Measurements from ENCODE around the gene PTP4A2.

The PTP4A2 gene

DNA sequence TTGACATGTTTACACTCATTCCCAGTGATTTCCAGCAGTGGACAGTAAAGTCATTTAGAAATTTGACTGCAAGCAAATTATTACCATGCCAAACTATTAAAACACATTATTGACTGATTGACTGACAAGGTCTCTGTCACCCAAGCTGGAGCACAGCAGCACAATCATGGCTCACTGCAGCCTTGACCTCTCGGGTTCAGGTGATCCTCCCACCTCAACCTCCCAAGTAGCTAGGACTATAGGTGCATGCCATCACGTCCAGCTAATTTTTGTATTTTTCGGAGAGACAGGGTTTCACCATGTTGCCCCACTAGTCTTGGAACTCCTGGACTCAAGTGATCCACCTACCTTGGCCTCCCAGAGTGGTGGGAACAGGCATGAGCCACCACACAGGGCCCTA lies 24.2 kb downstream of the PTP4A2 start:
- H3K4me1 ChIP-seq (ENCODE audit: insufficient read depth, low read length): no peaks in the 10 kb centered on the region
- no peak overlapping the region for H3K27ac ChIP-seq (ENCODE audit: low read depth, low read length)
- H3K27me3 ChIP-seq (ENCODE audit: control insufficient read depth in 1 of 2, insufficient read depth in 2 of 2, low read length in 2 of 2): no peaks in the 10 kb centered on the region
- peaks cover 32% of the 10 kb centered on the region for H3K36me3 ChIP-seq (ENCODE audit: insufficient read depth, low read length)
- H3K9me3 ChIP-seq (ENCODE audit: low read length): no peaks in the 10 kb centered on the region
- H3K9ac ChIP-seq (ENCODE audit: low read length): no peak overlapping the region
- H3K4me3 ChIP-seq (ENCODE audit: low read depth in 1 of 2, low read length in 2 of 2): no peak overlapping the region

DNA sequence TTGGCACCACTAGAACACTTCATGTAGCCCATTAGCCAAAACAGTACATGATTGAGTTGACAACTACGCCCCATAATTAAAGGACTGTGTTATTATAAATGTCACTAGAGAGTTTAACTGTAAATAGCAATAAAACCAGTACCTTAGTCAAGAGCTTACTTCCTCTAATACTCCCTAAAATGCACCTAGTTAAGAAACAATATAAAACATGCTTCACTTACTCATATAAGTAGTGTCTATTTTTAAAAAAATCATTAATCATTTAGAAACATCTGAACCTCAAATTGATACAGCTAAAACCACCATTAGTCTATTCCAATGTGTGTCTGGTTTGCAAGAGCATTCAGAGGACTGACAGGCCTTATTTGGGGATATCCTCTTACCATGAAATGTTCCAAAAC lies 25.3 kb downstream of the PTP4A2 start:
- H3K27me3 ChIP-seq (ENCODE audit: control insufficient read depth in 1 of 2, insufficient read depth in 2 of 2, low read length in 2 of 2): no peaks in the 10 kb centered on the region
- no peak overlapping the region for H3K27ac ChIP-seq (ENCODE audit: low read depth, low read length)
- H3K9ac ChIP-seq (ENCODE audit: low read length): no peak overlapping the region
- H3K4me3 ChIP-seq (ENCODE audit: low read depth in 1 of 2, low read length in 2 of 2): no peak overlapping the region
- peaks cover 34% of the 10 kb centered on the region for H3K36me3 ChIP-seq (ENCODE audit: insufficient read depth, low read length)
- H3K4me1 ChIP-seq (ENCODE audit: insufficient read depth, low read length): no peaks in the 10 kb centered on the region
- H3K9me3 ChIP-seq (ENCODE audit: low read length): no peaks in the 10 kb centered on the region

- H3K4me1 ChIP-seq (ENCODE audit: insufficient read depth, low read length): no peaks in the 10 kb centered on the region
- H3K9ac ChIP-seq (ENCODE audit: low read length): no peak overlapping the region
- H3K4me3 ChIP-seq (ENCODE audit: low read depth in 1 of 2, low read length in 2 of 2): no peak overlapping the region
- no peaks in the 10 kb centered on the region for H3K9me3 ChIP-seq (ENCODE audit: low read length)
- H3K27ac ChIP-seq (ENCODE audit: low read depth, low read length): no peak overlapping the region
- peaks cover 38% of the 10 kb centered on the region for H3K36me3 ChIP-seq (ENCODE audit: insufficient read depth, low read length)
- no peaks in the 10 kb centered on the region for H3K27me3 ChIP-seq (ENCODE audit: control insufficient read depth in 1 of 2, insufficient read depth in 2 of 2, low read length in 2 of 2)
These were observed 26.0 kb downstream of the PTP4A2 start for GRCh38 chr1:31911994-31912780.

DNA sequence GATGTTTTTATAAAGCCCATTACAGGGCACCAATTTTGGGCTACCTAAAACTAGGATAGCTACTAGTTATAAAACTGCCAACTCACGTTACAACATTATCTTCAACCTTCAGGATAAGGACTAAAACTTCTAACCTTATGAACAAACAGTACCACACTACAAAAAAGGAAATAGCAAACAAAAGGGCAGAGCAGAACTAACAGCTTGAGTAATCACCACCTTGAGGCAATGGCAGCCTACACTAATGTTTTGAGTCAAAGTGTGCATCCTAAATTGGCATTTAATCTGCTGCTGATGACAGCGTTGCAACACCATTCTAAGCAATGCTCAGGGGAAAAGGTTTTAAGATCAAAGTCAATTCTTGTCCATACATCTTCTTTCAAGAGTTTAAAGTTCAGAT lies 27.2 kb downstream of the PTP4A2 start:
- H3K9ac ChIP-seq (ENCODE audit: low read length): no peak overlapping the region
- H3K9me3 ChIP-seq (ENCODE audit: low read length): no peaks in the 10 kb centered on the region
- H3K36me3 ChIP-seq (ENCODE audit: insufficient read depth, low read length): peaks cover 47% of the 10 kb centered on the region
- no peaks in the 10 kb centered on the region for H3K27me3 ChIP-seq (ENCODE audit: control insufficient read depth in 1 of 2, insufficient read depth in 2 of 2, low read length in 2 of 2)
- no peaks in the 10 kb centered on the region for H3K4me1 ChIP-seq (ENCODE audit: insufficient read depth, low read length)
- H3K4me3 ChIP-seq (ENCODE audit: low read depth in 1 of 2, low read length in 2 of 2): no peak overlapping the region
- no peak overlapping the region for H3K27ac ChIP-seq (ENCODE audit: low read depth, low read length)

DNA sequence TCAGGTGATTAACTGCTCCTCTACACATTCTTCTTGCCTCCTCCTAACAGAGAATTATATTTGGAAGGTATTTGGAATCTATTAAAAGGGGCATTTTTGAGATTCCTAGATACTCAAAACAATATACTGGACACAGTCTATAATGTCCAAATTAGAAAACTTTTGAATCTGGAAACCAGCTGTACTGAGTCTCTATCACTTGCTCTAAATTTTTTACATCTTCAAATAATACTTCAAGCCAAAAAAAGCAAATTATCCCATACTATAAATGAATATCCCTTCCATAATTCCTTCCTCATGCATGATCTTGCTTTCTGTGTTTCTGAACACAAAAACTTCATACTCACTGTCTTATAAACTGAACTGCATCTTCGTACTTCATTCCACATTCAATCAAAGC lies 28.5 kb downstream of the PTP4A2 start:
- H3K27ac ChIP-seq (ENCODE audit: low read depth, low read length): no peak overlapping the region
- H3K36me3 ChIP-seq (ENCODE audit: insufficient read depth, low read length): peaks cover 44% of the 10 kb centered on the region
- H3K9ac ChIP-seq (ENCODE audit: low read length): no peak overlapping the region
- H3K4me1 ChIP-seq (ENCODE audit: insufficient read depth, low read length): no peaks in the 10 kb centered on the region
- no peak overlapping the region for H3K4me3 ChIP-seq (ENCODE audit: low read depth in 1 of 2, low read length in 2 of 2)
- H3K9me3 ChIP-seq (ENCODE audit: low read length): no peaks in the 10 kb centered on the region
- H3K27me3 ChIP-seq (ENCODE audit: control insufficient read depth in 1 of 2, insufficient read depth in 2 of 2, low read length in 2 of 2): no peaks in the 10 kb centered on the region

- no peaks in the 10 kb centered on the region for H3K27me3 ChIP-seq (ENCODE audit: control insufficient read depth in 1 of 2, insufficient read depth in 2 of 2, low read length in 2 of 2)
- peaks cover 35% of the 10 kb centered on the region for H3K36me3 ChIP-seq (ENCODE audit: insufficient read depth, low read length)
- H3K4me3 ChIP-seq (ENCODE audit: low read depth in 1 of 2, low read length in 2 of 2): no peak overlapping the region
- no peak overlapping the region for H3K27ac ChIP-seq (ENCODE audit: low read depth, low read length)
- H3K9ac ChIP-seq (ENCODE audit: low read length): no peak overlapping the region
- H3K4me1 ChIP-seq (ENCODE audit: insufficient read depth, low read length): no peaks in the 10 kb centered on the region
- no peaks in the 10 kb centered on the region for H3K9me3 ChIP-seq (ENCODE audit: low read length)
These were observed 31.6 kb downstream of the PTP4A2 start for GRCh38 chr1:31906557-31906956.

- Histone ChIP-seq H3K9ac (ENCODE audit: low read length) (no peak overlapping the region), H3K27me3 (ENCODE audit: control insufficient read depth in 1 of 2, insufficient read depth in 2 of 2, low read length in 2 of 2) (no peaks in the 10 kb centered on the region), H3K9me3 (ENCODE audit: low read length) (no peaks in the 10 kb centered on the region), H3K27ac (ENCODE audit: low read depth, low read length) (no peak overlapping the region), H3K4me1 (ENCODE audit: insufficient read depth, low read length) (no peaks in the 10 kb centered on the region), H3K36me3 (ENCODE audit: insufficient read depth, low read length) (peaks cover 35% of the 10 kb centered on the region), H3K4me3 (ENCODE audit: low read depth in 1 of 2, low read length in 2 of 2) (no peak overlapping the region)
These were observed 32.5 kb downstream of the PTP4A2 start for GRCh38 chr1:31905681-31906080.

DNA sequence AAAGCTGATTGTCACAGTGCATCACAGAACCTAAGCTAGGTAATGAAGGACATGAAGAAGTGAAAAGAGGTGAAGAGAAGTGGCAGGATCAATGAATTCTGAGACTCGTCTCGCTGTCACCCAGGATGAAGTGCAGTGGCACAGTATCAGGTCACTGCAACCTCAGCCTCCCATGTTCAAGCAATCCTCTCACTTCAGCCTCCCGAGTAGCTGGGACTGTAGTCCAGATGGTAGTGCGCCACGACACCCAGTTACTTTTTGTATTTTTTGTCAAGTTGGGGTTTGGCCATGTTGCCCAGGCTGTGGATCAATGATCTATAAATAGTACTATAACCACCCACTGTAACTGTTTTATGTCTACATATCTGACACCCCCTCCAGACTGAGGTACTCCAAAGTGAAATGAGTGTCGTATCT lies 33.1 kb downstream of the PTP4A2 start:
- Histone ChIP-seq H3K27me3 (ENCODE audit: control insufficient read depth in 1 of 2, insufficient read depth in 2 of 2, low read length in 2 of 2) (no peaks in the 10 kb centered on the region), H3K4me1 (ENCODE audit: insufficient read depth, low read length) (no peaks in the 10 kb centered on the region), H3K4me3 (ENCODE audit: low read depth in 1 of 2, low read length in 2 of 2) (no peak overlapping the region), H3K9me3 (ENCODE audit: low read length) (no peaks in the 10 kb centered on the region), H3K27ac (ENCODE audit: low read depth, low read length) (no peak overlapping the region), H3K36me3 (ENCODE audit: insufficient read depth, low read length) (peaks cover 35% of the 10 kb centered on the region), H3K9ac (ENCODE audit: low read length) (no peak overlapping the region)

- H3K4me3 ChIP-seq (ENCODE audit: low read depth in 1 of 2, low read length in 2 of 2): no peak overlapping the region
- H3K9me3 ChIP-seq (ENCODE audit: low read length): no peaks in the 10 kb centered on the region
- H3K36me3 ChIP-seq (ENCODE audit: insufficient read depth, low read length): peaks cover 30% of the 10 kb centered on the region
- H3K27me3 ChIP-seq (ENCODE audit: control insufficient read depth in 1 of 2, insufficient read depth in 2 of 2, low read length in 2 of 2): no peaks in the 10 kb centered on the region
- no peaks in the 10 kb centered on the region for H3K4me1 ChIP-seq (ENCODE audit: insufficient read depth, low read length)
- no peak overlapping the region for H3K9ac ChIP-seq (ENCODE audit: low read length)
- H3K27ac ChIP-seq (ENCODE audit: low read depth, low read length): no peak overlapping the region
These were observed 33.7 kb downstream of the PTP4A2 start for GRCh38 chr1:31904339-31905092.

GRCh38 chr1:31902510-31902860 lies 35.7 kb downstream of the PTP4A2 start:
- no peaks in the 10 kb centered on the region for H3K4me1 ChIP-seq (ENCODE audit: insufficient read depth, low read length)
- H3K27ac ChIP-seq (ENCODE audit: low read depth, low read length): no peak overlapping the region
- H3K4me3 ChIP-seq (ENCODE audit: low read depth in 1 of 2, low read length in 2 of 2): no peak overlapping the region
- H3K9me3 ChIP-seq (ENCODE audit: low read length): no peaks in the 10 kb centered on the region
- H3K36me3 ChIP-seq (ENCODE audit: insufficient read depth, low read length): peaks cover 18% of the 10 kb centered on the region
- H3K9ac ChIP-seq (ENCODE audit: low read length): no peak overlapping the region
- no peaks in the 10 kb centered on the region for H3K27me3 ChIP-seq (ENCODE audit: control insufficient read depth in 1 of 2, insufficient read depth in 2 of 2, low read length in 2 of 2)

- Histone ChIP-seq H3K36me3 (ENCODE audit: insufficient read depth, low read length) (peaks cover 13% of the 10 kb centered on the region), H3K27ac (ENCODE audit: low read depth, low read length) (no peak overlapping the region), H3K4me1 (ENCODE audit: insufficient read depth, low read length) (no peaks in the 10 kb centered on the region), H3K4me3 (ENCODE audit: low read depth in 1 of 2, low read length in 2 of 2) (no peak overlapping the region), H3K27me3 (ENCODE audit: control insufficient read depth in 1 of 2, insufficient read depth in 2 of 2, low read length in 2 of 2) (no peaks in the 10 kb centered on the region), H3K9me3 (ENCODE audit: low read length) (no peaks in the 10 kb centered on the region), H3K9ac (ENCODE audit: low read length) (no peak overlapping the region)
These were observed 36.2 kb downstream of the PTP4A2 start for GRCh38 chr1:31901838-31902509.
